ENCODE data around the gene HP1BP3. TPM values are rescaled to one million over a fixed set of nuclear protein-coding genes. Genes with fewer than 3 reads are reported as not detected.

HP1BP3 gene
- total and polyA plus RNA-seq, 2 experiments from 2014 or later = 89.1 to 112 TPM

- no peak for ATAC-seq
- Mint-ChIP-seq H3K9me3 (no peaks in the 10 kb centered on the region), H3K36me3 (ENCODE audit: low read depth) (peaks cover 23% of the 10 kb centered on the region; the same call in 2 of the 3 replicates), H3K27ac (no peak overlapping the region), H3K4me1 (no peaks in the 10 kb centered on the region), H3K27me3 (ENCODE audit: insufficient read depth, low read depth, poor library complexity) (no peaks in the 10 kb centered on the region), H3K4me3 (no peak overlapping the region)
- H4K20me1 ChIP-seq (replicated peaks; ENCODE audit: insufficient read depth) = no peaks in the 10 kb centered on the region; the same call in 1 of the 2 replicates
- H2AFZ ChIP-seq = no peak overlapping the region
- TF ChIP-seq JUNB (IDR thresholded peaks at IDR 0.05; ENCODE audit: unreplicated experiment) (no peak), CREB1 (CRISPR knock-in tag; IDR thresholded peaks at IDR 0.05; ENCODE audit: low read depth) (no peak), CTCF (conservative IDR thresholded peaks at IDR 0.05; ENCODE audit: low read depth in 2 of 2) (no peak), NANOG (IDR thresholded peaks at IDR 0.05; ENCODE audit: borderline replicate concordance) (no peak), ZNF331 (CRISPR knock-in tag; IDR thresholded peaks at IDR 0.05; ENCODE audit: low read depth) (no peak), POLR2AphosphoS5 (IDR thresholded peaks at IDR 0.05; ENCODE audit: low read depth) (no peak), REST (IDR thresholded peaks at IDR 0.05; ENCODE audit: unreplicated experiment) (no peak), STAT1 (IDR thresholded peaks at IDR 0.05; ENCODE audit: unreplicated experiment) (no peak), EZH2phosphoT487 (IDR thresholded peaks at IDR 0.05; ENCODE audit: unreplicated experiment) (no peak), ETS1 (IDR thresholded peaks at IDR 0.05) (no peak), EZH2 (IDR thresholded peaks at IDR 0.05; ENCODE audit: low read depth, unreplicated experiment) (no peak), ZNF114 (CRISPR knock-in tag; IDR thresholded peaks at IDR 0.05) (no peak)
- no peaks in the 10 kb centered on the region for H3K79me2 ChIP-seq (replicated peaks; ENCODE audit: insufficient read depth)
- H3K4me3 ChIP-seq = no peak overlapping the region
- H3K9me2 ChIP-seq (ENCODE audit: insufficient read depth) = no peaks in the 10 kb centered on the region
- H3F3A ChIP-seq (replicated peaks; ENCODE audit: low read depth) = no peaks in the 10 kb centered on the region
- no peak overlapping the region for H3K4me2 ChIP-seq
- no peak overlapping the region for H3K27ac ChIP-seq (ENCODE audit: low read depth)
- no peak for DNase-seq (ENCODE audit: low spot score)
- H3K27me3 ChIP-seq (ENCODE audit: insufficient read depth) = 0 out of 2 replicates have a peak, but pooled peaks cover 3% of the 10 kb centered on the region
- no peaks in the 10 kb centered on the region for H3K4me1 ChIP-seq (ENCODE audit: insufficient read depth)
- H3K36me3 ChIP-seq (ENCODE audit: insufficient read depth) = peaks cover 9% of the 10 kb centered on the region
Measured at GRCh38 chr1:20829946-20830345, 42.8 kb upstream of the HP1BP3 start.
